NB4 (cell line): ENCODE results near the gene C1orf52.
A peak's percentile ranks its signal among the peaks of the same experiment; 100 is the strongest.

ENCODE experiments used
- DNase-seq: peaks from one replicate; pipeline ENCODE4 v3.0.0; 2010; ENCODE audit warnings: low read depth
- H3K4me3 ChIP-seq: one replicate; pipeline ENCODE4 v1.5.1; 2011; ENCODE audit warnings: mild to moderate bottlenecking, low read depth, low read length, moderate library complexity
- CTCF ChIP-seq: IDR thresholded peaks from one replicate; pipeline ENCODE4 v1.5.1; 2012; ENCODE audit warnings: low read depth, low read length
- MAX ChIP-seq: IDR thresholded peaks from 2 replicates; pipeline ENCODE4 v1.6.1; 2011; ENCODE audit warnings: low read depth, low read length
- MYC ChIP-seq: IDR thresholded peaks from 2 replicates; pipeline ENCODE4 v1.6.1; 2011; ENCODE audit warnings: low read depth, low read length
- POLR2A ChIP-seq: IDR thresholded peaks from 2 replicates; pipeline ENCODE4 v1.6.1; 2011; ENCODE audit warnings: mild to moderate bottlenecking; ENCODE audit not compliant: insufficient read length; ENCODE audit errors: extremely low read depth

Gene C1orf52

GRCh38 chr1:85289848-85290335 is 30.4 kb upstream of the C1orf52 start:
- no peak for DNase-seq
- H3K4me3 ChIP-seq, result no peak overlapping the region
- no peak for TF ChIP-seq CTCF
- no peak for TF ChIP-seq POLR2A
- no peak for TF ChIP-seq MYC
- TF ChIP-seq MAX, result no peak

GRCh38 chr1:85289207-85289847 is 29.9 kb upstream of the C1orf52 start:
- DNase-seq, result peak; percentile 73
- TF ChIP-seq MAX (no peak), CTCF (no peak), POLR2A (no peak), MYC (no peak)
- H3K4me3 ChIP-seq, result no peak overlapping the region

GRCh38 chr1:85284202-85284601 is 24.7 kb upstream of the C1orf52 start:
- TF ChIP-seq MAX (no peak), CTCF (no peak), MYC (no peak), POLR2A (no peak)
- DNase-seq, result no peak
- H3K4me3 ChIP-seq, result no peak overlapping the region

GRCh38 chr1:85283475-85284199 is 24.2 kb upstream of the C1orf52 start:
- no peak for TF ChIP-seq MYC
- H3K4me3 ChIP-seq, result no peak overlapping the region
- no peak for DNase-seq

- no peak for DNase-seq
- TF ChIP-seq MAX (no peak), CTCF (no peak), POLR2A (no peak), MYC (no peak)
- no peak overlapping the region for H3K4me3 ChIP-seq
Measured at GRCh38 chr1:85282424-85282823, 23.0 kb upstream of the C1orf52 start.

GRCh38 chr1:85280636-85281035 is 21.2 kb upstream of the C1orf52 start:
- TF ChIP-seq CTCF (no peak), POLR2A (no peak), MYC (no peak), MAX (no peak)
- no peak overlapping the region for H3K4me3 ChIP-seq
- DNase-seq, result no peak
